ENCODE measurements around the gene CCR9.

Gene CCR9, protein sequence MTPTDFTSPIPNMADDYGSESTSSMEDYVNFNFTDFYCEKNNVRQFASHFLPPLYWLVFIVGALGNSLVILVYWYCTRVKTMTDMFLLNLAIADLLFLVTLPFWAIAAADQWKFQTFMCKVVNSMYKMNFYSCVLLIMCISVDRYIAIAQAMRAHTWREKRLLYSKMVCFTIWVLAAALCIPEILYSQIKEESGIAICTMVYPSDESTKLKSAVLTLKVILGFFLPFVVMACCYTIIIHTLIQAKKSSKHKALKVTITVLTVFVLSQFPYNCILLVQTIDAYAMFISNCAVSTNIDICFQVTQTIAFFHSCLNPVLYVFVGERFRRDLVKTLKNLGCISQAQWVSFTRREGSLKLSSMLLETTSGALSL

DNA sequence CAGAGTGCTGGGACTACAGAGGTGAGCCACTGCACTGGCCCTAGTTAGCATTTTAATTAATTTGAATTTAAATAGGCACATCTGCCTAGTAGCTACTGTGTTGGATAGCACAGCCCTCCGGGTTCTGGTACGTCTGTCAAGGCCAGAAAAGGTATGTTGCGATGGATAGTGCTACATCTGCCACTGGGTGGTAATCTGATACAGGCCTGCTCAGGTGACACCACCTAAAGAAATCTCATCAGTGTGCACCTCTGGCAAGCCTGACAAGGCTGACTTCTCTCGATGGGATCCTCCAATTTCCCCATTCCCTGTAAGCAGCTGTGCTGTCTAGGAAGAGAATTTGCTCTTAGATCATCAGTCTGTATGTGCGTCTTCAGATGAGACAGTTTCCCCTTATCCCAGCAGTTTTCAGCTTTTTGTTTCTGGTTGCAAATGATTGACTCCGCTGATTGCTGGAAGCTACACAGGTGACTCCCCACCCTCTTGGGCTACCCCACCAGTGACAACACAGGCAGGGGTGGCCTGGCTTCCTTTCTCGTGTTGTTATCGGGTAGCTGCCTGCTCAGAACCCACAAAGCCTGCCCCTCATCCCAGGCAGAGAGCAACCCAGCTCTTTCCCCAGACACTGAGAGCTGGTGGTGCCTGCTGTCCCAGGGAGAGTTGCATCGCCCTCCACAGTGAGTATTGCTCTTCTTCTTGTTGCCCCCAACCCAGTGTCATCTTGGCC, at the start of gene CCR9:
TSS of gene CCR9 (plus strand) at position 565 of the 727 bp plus-strand sequence. CDS start 8,391 bp downstream, outside the sequence.
- TF ChIP-seq CEBPB (IDR thresholded peaks at IDR 0.05) (no peak), USF1 (IDR thresholded peaks at IDR 0.05) (no peak), TAF1 (IDR thresholded peaks at IDR 0.05; ENCODE audit: low read depth) (no peak), CREB1 (IDR thresholded peaks at IDR 0.05; ENCODE audit: low read depth) (no peak)

DNA sequence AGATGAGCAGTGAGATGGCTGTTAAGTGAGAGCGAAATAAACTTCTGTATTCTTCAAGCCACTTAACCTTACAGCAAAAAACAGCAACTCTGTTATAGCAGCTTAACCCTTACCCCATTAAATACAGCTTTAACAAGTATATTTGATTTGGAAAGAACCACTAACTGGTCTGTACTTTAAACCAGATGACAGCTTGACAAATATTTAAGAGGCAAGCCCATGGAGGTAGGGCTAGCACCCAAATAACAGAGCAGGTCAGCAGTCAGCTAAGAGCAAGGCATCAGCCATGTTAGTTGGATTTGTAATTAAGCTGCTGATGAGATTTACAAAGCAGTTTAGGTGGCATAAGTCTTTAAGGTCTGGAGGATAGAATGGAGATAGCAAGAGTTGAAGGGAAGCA, 47.9 kb upstream of the CCR9 start:
- TF ChIP-seq CEBPB (IDR thresholded peaks at IDR 0.05), result no peak
- no peak for TF ChIP-seq TAF1 (IDR thresholded peaks at IDR 0.05; ENCODE audit: low read depth)
- no peak for TF ChIP-seq REST (IDR thresholded peaks at IDR 0.05; ENCODE audit: low read depth)
- no peak for TF ChIP-seq EP300 (IDR thresholded peaks at IDR 0.05; ENCODE audit: borderline replicate concordance)
- TF ChIP-seq FOXM1 (IDR thresholded peaks at IDR 0.05; ENCODE audit: borderline replicate concordance, low read depth), result no peak

DNA sequence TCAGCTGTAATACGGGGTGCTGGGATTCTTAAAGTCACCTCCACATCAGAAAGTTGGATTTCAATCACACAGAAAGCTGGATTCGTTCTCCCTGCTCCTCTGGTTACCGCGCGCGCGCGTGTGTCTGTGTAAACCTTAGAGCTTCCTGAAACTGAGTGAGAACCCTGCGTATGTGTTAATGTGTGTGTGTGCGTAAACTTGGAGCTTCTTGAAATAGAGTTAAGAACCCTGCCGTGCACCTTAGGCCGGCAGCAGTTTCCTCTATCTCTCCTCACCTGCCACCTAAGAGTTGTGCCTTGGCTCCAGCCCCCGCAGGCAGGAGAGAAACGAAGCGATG, 45.0 kb upstream of the CCR9 start:
- TF ChIP-seq RAD21 (IDR thresholded peaks at IDR 0.05; ENCODE audit: low read depth) (no peak), EP300 (IDR thresholded peaks at IDR 0.05; ENCODE audit: borderline replicate concordance) (no peak), CREB1 (IDR thresholded peaks at IDR 0.05; ENCODE audit: low read depth) (no peak), MAX (IDR thresholded peaks at IDR 0.05) (no peak)

- TF ChIP-seq RAD21 (IDR thresholded peaks at IDR 0.05; ENCODE audit: low read depth) (no peak), TEAD4 (IDR thresholded peaks at IDR 0.05) (no peak), EP300 (IDR thresholded peaks at IDR 0.05; ENCODE audit: borderline replicate concordance) (0 out of 2 replicates have a peak, but pooled peaks have one; percentile 7), MAX (IDR thresholded peaks at IDR 0.05) (peak; percentile 97), YY1 (IDR thresholded peaks at IDR 0.05; ENCODE audit: low read depth) (peak; percentile 79), USF1 (IDR thresholded peaks at IDR 0.05) (peak; percentile 100), FOXM1 (IDR thresholded peaks at IDR 0.05; ENCODE audit: borderline replicate concordance, low read depth) (peak; percentile 16; the same call in 1 of the 2 replicates), TAF1 (IDR thresholded peaks at IDR 0.05; ENCODE audit: low read depth) (peak; percentile 74; the same call in 1 of the 2 replicates), CREB1 (IDR thresholded peaks at IDR 0.05; ENCODE audit: low read depth) (no peak; the same call in 1 of the 2 replicates), CEBPB (IDR thresholded peaks at IDR 0.05) (peak; percentile 100), TCF12 (IDR thresholded peaks at IDR 0.05; ENCODE audit: low read depth) (peak; percentile 57; the same call in 1 of the 2 replicates)
Observed at GRCh38 chr3:45841757-45842491, 44.4 kb upstream of the CCR9 start, which contains the start of gene LZTFL1. LZTFL1 (minus strand) TSS chr3:45842119; CDS start chr3:45841991, 128 bp downstream.

- TF ChIP-seq FOXM1 (IDR thresholded peaks at IDR 0.05; ENCODE audit: borderline replicate concordance, low read depth), result no peak
- no peak for TF ChIP-seq TCF12 (IDR thresholded peaks at IDR 0.05; ENCODE audit: low read depth)
- no peak for TF ChIP-seq TEAD4 (IDR thresholded peaks at IDR 0.05)
- TF ChIP-seq EGR1 (IDR thresholded peaks at IDR 0.05), result no peak
- no peak for TF ChIP-seq ZBTB7A (IDR thresholded peaks at IDR 0.05; ENCODE audit: low read depth)
- TF ChIP-seq RAD21 (IDR thresholded peaks at IDR 0.05; ENCODE audit: low read depth), result no peak
- TF ChIP-seq CEBPB (IDR thresholded peaks at IDR 0.05), result no peak
- TF ChIP-seq TAF1 (IDR thresholded peaks at IDR 0.05; ENCODE audit: low read depth), result no peak
- no peak for TF ChIP-seq REST (IDR thresholded peaks at IDR 0.05; ENCODE audit: low read depth)
- TF ChIP-seq NFIC (IDR thresholded peaks at IDR 0.05), result no peak
- no peak for TF ChIP-seq USF1 (IDR thresholded peaks at IDR 0.05)
- TF ChIP-seq MAX (IDR thresholded peaks at IDR 0.05), result no peak
- no peak for TF ChIP-seq EP300 (IDR thresholded peaks at IDR 0.05; ENCODE audit: borderline replicate concordance)
- no peak for TF ChIP-seq CREB1 (IDR thresholded peaks at IDR 0.05; ENCODE audit: low read depth)
- no peak for TF ChIP-seq YY1 (IDR thresholded peaks at IDR 0.05; ENCODE audit: low read depth)
Observed at GRCh38 chr3:45842851-45843625, 43.3 kb upstream of the CCR9 start.
